PC-9 (cell line): Measurements from ENCODE around the gene NUP210. TPM values are rescaled to one million over a fixed set of nuclear protein-coding genes. Genes with fewer than 3 reads are reported as not detected.

Source experiments
- BruUV-seq: library from RNA; stranded (reverse); fragments of 400-500 nt; replicated peaks from 2 replicates; lab custom pipeline; 2021; lab: Mats Ljungman, UMichigan
- CTCF ChIA-PET: fragments of 300-600 bp; sonication (Branson Sonifier 250); formaldehyde crosslinking; loops from one replicate; lab custom pipeline; 2022; ENCODE audit warnings: antibody characterized with exemption; lab: Charles Lee
- POLR2A ChIA-PET: fragments of 300-600 bp; sonication (Branson Sonifier 250); formaldehyde crosslinking; loops from one replicate; lab custom pipeline; 2022; ENCODE audit warnings: antibody characterized with exemption; ENCODE audit not compliant: unreplicated experiment; lab: Charles Lee
- DNase-seq, 2 experiments: peaks; one replicate each; pipeline versions ENCODE4 v3.0.0 to v3.0.0-alpha.2; 2015 to 2022; ENCODE audit warnings: mixed read lengths in 1 of 2
- H2AFZ ChIP-seq: fragments of 200-600 bp; sonication (generic); 2 replicates; pipeline ENCODE4 v1.8.1; 2017; ENCODE audit warnings: antibody characterized with exemption
- H3F3A ChIP-seq: fragments of 200-600 bp; sonication (generic); 2 replicates; pipeline ENCODE4 v1.8.1; 2017; ENCODE audit warnings: antibody characterized with exemption, mild to moderate bottlenecking, low read depth; ENCODE audit not compliant: insufficient read depth
- H3K27ac ChIP-seq: fragments of 200-600 bp; sonication (generic); 2 replicates; pipeline ENCODE4 v1.6.1; 2016; ENCODE audit warnings: mixed run types
- H3K27me3 ChIP-seq: fragments of 200-600 bp; sonication (generic); 2 replicates; pipeline ENCODE4 v1.6.1; 2016; ENCODE audit warnings: low read depth, mixed run types; ENCODE audit not compliant: insufficient read depth
- H3K36me3 ChIP-seq: fragments of 200-600 bp; sonication (generic); 2 replicates; pipeline ENCODE4 v1.6.1; 2016; ENCODE audit warnings: low read depth, mixed run types
- H3K4me1 ChIP-seq: fragments of 200-600 bp; sonication (generic); replicated peaks from 2 replicates; pipeline ENCODE4 v1.6.1; 2016; ENCODE audit warnings: mixed run types; ENCODE audit not compliant: insufficient read depth
- H3K4me2 ChIP-seq: fragments of 200-600 bp; sonication (generic); 2 replicates; pipeline ENCODE4 v1.6.1; 2017; ENCODE audit warnings: mixed run types
- H3K4me3 ChIP-seq: fragments of 200-600 bp; sonication (generic); 2 replicates; pipeline ENCODE4 v1.6.1; 2016; ENCODE audit warnings: mixed run types
- H3K79me2 ChIP-seq: fragments of 200-600 bp; sonication (generic); 2 replicates; pipeline ENCODE4 v1.6.1; 2017; ENCODE audit warnings: low read depth, mixed run types
- H3K9me2 ChIP-seq: fragments of 200-600 bp; sonication (generic); 2 replicates; pipeline ENCODE4 v1.8.1; 2017; ENCODE audit warnings: mild to moderate bottlenecking; ENCODE audit not compliant: insufficient read depth
- H3K9me3 ChIP-seq: fragments of 200-600 bp; sonication (generic); 2 replicates; pipeline ENCODE4 v1.8.1; 2016; ENCODE audit warnings: low read depth; ENCODE audit not compliant: insufficient read depth
- H4K20me1 ChIP-seq: fragments of 200-600 bp; sonication (generic); 2 replicates; pipeline ENCODE4 v1.8.1; 2017; ENCODE audit not compliant: insufficient read depth
- EZH2 ChIP-seq: fragments of 200-600 bp; sonication (generic); IDR thresholded peaks from 2 replicates; pipeline ENCODE4 v1.8.0; 2017; ENCODE audit warnings: antibody characterized with exemption, low read depth
- intact Hi-C: fragments of 100-400 bp; cut with micrococcal nuclease; formaldehyde crosslinking; loops from one replicate; pipeline ENCODE4 v1.10.0; 2022; ENCODE audit not compliant: unreplicated experiment
- total RNA-seq: library from RNA; stranded (reverse); gene quantifications from 2 replicates; pipeline ENCODE4 v1.2.3, GENCODE V29; 2021
- TF ChIP-seq, protein P1 (sequence below): fragments of 200-600 bp; sonication (generic); conservative IDR thresholded peaks from 2 replicates; pipeline ENCODE4 v1.6.1; 2017; ENCODE audit warnings: mixed run types, antibody characterized with exemption, mild to moderate bottlenecking, moderate library complexity

NUP210 gene
- total RNA-seq, 1 experiment from 2014 or later, result 84.0 TPM

DNA sequence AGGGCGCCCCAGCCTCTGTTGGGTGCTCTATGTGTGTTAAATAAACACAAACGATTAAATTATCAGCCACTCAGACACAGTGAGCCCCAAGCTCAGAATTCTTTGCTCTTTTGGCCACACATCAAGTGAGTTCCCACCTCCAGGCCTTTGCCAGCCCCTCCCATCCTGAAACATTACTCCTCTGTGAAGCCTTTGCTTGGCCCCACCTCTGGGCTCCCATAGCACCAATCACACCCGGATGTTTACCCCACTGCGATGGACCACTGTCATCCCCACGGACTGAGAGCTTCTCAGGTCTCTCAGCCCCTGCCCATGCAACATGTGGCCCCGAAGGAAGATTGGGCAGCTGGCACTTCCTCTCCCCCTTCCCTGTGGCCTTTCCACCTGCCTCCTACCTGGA is 85.1 kb downstream of the NUP210 start:
- no peak for DNase-seq
- no peak overlapping the region for H2AFZ ChIP-seq
- no peaks in the 10 kb centered on the region for H3K4me1 ChIP-seq
- H3K27me3 ChIP-seq, result no peaks in the 10 kb centered on the region
- no peaks in the 10 kb centered on the region for H4K20me1 ChIP-seq
- no peaks in the 10 kb centered on the region for H3K9me3 ChIP-seq
- TF ChIP-seq EZH2, result no peak
- TF ChIP-seq, protein P1, sequence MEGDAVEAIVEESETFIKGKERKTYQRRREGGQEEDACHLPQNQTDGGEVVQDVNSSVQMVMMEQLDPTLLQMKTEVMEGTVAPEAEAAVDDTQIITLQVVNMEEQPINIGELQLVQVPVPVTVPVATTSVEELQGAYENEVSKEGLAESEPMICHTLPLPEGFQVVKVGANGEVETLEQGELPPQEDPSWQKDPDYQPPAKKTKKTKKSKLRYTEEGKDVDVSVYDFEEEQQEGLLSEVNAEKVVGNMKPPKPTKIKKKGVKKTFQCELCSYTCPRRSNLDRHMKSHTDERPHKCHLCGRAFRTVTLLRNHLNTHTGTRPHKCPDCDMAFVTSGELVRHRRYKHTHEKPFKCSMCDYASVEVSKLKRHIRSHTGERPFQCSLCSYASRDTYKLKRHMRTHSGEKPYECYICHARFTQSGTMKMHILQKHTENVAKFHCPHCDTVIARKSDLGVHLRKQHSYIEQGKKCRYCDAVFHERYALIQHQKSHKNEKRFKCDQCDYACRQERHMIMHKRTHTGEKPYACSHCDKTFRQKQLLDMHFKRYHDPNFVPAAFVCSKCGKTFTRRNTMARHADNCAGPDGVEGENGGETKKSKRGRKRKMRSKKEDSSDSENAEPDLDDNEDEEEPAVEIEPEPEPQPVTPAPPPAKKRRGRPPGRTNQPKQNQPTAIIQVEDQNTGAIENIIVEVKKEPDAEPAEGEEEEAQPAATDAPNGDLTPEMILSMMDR, result no peak
- intact Hi-C loops, result no loop called here
- POLR2A ChIA-PET, result interaction anchor here (0.6 to 0.7 kb wide), 2 partner anchors 37 to 118 kb away, joined by 3 to 5 read pairs; no protein-coding TSS in a partner anchor
- H3K4me3 ChIP-seq, result no peak overlapping the region
- H3F3A ChIP-seq, result no peaks in the 10 kb centered on the region; the same call in 1 of the 2 replicates
- no peak overlapping the region for H3K4me2 ChIP-seq
- H3K27ac ChIP-seq, result no peak overlapping the region
- CTCF ChIA-PET, result no interaction called here
- H3K36me3 ChIP-seq, result no peaks in the 10 kb centered on the region; the same call in 1 of the 2 replicates
- H3K79me2 ChIP-seq, result no peaks in the 10 kb centered on the region
- H3K9me2 ChIP-seq, result no peaks in the 10 kb centered on the region
- no TSS peak for BruUV-seq

DNA sequence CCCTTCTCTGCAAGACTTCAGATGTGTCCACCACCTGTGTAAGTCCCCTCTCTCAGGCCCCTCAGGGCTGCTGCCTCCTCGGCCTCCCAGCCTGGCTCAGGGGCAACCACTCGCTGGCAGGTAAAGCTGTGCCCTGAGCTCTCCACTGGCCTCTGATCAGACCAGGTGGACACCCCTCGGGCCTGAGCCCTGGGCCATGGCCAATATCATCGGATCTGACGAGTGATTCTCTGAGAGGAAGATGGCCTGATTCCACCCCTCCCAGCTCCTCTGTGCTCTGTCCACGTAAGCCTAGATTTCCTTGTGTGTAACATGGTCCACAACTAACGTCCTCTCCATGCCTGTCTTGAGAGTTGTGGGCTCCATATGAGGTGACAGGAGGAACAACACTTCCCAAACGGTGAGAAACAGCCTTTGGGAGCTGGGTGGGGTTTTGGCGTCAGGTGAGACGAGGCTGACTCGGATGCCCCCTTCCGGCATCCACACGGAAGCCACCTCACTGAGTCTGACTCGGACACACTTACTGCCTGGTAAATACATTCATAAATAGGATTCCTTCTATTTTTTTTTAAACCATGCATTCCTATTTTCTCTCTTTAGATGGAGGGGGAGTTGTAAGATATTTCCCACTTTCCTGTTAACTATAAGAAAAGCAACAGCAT is 86.8 kb downstream of the NUP210 start:
- H3K27ac ChIP-seq, result no peak overlapping the region
- TF ChIP-seq, protein P1, result no peak
- CTCF ChIA-PET, result no interaction called here
- POLR2A ChIA-PET, result no interaction called here
- H3K27me3 ChIP-seq, result no peaks in the 10 kb centered on the region
- BruUV-seq, result no TSS peak
- intact Hi-C loops, result no loop called here
- no peaks in the 10 kb centered on the region for H3K9me2 ChIP-seq
- H3K4me1 ChIP-seq, result no peaks in the 10 kb centered on the region
- H3K4me2 ChIP-seq, result no peak overlapping the region
- DNase-seq, result no peak
- H3K4me3 ChIP-seq, result no peak overlapping the region
- no peaks in the 10 kb centered on the region for H3K79me2 ChIP-seq
- no peaks in the 10 kb centered on the region for H4K20me1 ChIP-seq
- no peaks in the 10 kb centered on the region for H3K36me3 ChIP-seq
- H3K9me3 ChIP-seq, result no peaks in the 10 kb centered on the region
- H3F3A ChIP-seq, result no peaks in the 10 kb centered on the region; the same call in 1 of the 2 replicates
- H2AFZ ChIP-seq, result no peak overlapping the region

DNA sequence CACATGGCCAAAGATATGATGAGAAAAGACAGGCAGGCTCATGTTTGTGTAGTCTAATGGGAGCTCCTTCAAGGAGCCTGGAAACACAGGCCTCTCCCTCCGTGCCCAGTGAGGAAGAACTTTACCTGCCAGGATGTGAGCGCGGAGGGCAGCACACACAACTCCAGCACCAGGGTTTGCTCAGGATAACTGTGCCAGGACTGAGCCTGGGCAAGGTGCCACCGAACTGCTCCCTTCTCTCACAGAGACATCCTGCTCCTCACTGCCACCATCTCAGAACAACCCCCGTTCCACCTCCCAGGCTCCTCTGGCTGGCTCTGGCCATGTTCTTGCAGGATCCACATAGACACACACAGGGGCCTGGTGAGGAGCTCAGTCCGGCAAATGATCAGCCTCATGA is 87.4 kb downstream of the NUP210 start:
- Histone ChIP-seq H3K27me3 (no peaks in the 10 kb centered on the region), H3K79me2 (no peaks in the 10 kb centered on the region), H3K9me2 (no peaks in the 10 kb centered on the region), H3K4me1 (no peaks in the 10 kb centered on the region), H3K36me3 (no peaks in the 10 kb centered on the region), H3K27ac (no peak overlapping the region), H3K4me2 (no peak overlapping the region), H3K4me3 (no peak overlapping the region), H4K20me1 (no peaks in the 10 kb centered on the region), H3K9me3 (no peaks in the 10 kb centered on the region), H3F3A (no peaks in the 10 kb centered on the region; the same call in 1 of the 2 replicates), H2AFZ (no peak overlapping the region)
- CTCF ChIA-PET, result no interaction called here
- DNase-seq, result no peak
- POLR2A ChIA-PET, result no interaction called here
- no TSS peak for BruUV-seq
- TF ChIP-seq EZH2, result no peak
- TF ChIP-seq, protein P1, result no peak
- intact Hi-C loops, result no loop called here
